ENCODE data around the gene TRIM13. TPM values are rescaled to one million over a fixed set of nuclear protein-coding genes. Genes with fewer than 3 reads are reported as not detected.

The TRIM13 gene
- total and polyA plus RNA-seq, 2 of the 8 experiments (the other 6 are each of a cell fraction or from before 2014, with no cell fraction given), result 21.2 to 31.5 TPM

DNA sequence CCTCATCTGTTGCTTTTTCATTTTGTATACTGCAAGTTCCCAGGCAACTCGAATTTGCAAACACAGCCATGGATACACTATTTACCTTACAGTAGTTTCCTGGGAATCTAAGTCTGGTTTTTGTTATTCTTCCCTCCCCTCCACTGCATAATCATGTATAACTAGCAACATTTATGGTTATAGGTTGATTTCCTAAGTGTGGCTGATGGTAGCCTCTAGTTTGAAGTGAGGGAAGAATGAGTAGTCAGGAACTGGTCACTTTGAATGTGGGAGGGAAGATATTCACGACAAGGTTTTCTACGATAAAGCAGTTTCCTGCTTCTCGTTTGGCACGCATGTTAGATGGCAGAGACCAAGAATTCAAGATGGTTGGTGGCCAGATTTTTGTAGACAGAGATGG, 18.4 kb downstream of the TRIM13 start, which contains the start of gene KCNRG:
Gene KCNRG (plus strand): TSS at position 187 of the 400 bp plus-strand sequence. CDS start 50 bp downstream, at position 237.
- no peak within 1 kb of the TSS for H3K14ac ChIP-seq (ENCODE audit: insufficient read length)
- POLR2A ChIA-PET (ENCODE audit: partially characterized antibody), result interaction anchor here (0.7 to 3.0 kb wide), 2 partner anchors 11 to 18 kb away, joined by 3 to 13 read pairs; partner anchors contain the start of gene TRIM13
- FAIRE-seq (peak; percentile 45), DNase-seq (ENCODE audit: low read depth in 1 of 2, low spot score in 2 of 2) (no peak)
- H3K4me1 ChIP-seq (replicated peaks in 1 of 4; ENCODE audit: control insufficient read depth in 3 of 4, insufficient read depth in 4 of 4, low read length in 3 of 4), result peaks cover 0 to 9% (median 6%) of the 10 kb centered on the region in 4 experiments; a peak in 5 of 7 replicates
- WGBS, 2 experiments (ENCODE audit: extremely low coverage in 1 of 2, insufficient coverage in 1 of 2, insufficient read length in 1 of 2, insufficient replicate concordance in 2 of 2, low coverage in 1 of 2, low lambda C conversion rate in 2 of 2, missing lambda C conversion rate in 1 of 2), result 70% methylated on average over 5 of the region's 5 CpGs; no CpG with 5 or more reads in 1 of the 2 experiments
- H4K91ac ChIP-seq (replicated peaks; ENCODE audit: insufficient read length, low read length), result no peak within 1 kb of the TSS
- peak within 1 kb of the TSS; percentile 48 for H3K27ac ChIP-seq (ENCODE audit: low read depth, low read length)
- H3K4me2 ChIP-seq (ENCODE audit: insufficient read depth in 1 of 2, low read depth in 2 of 2, low read length in 2 of 2), result peak within 1 kb of the TSS; percentile 21 to 48; a peak in 3 of 4 replicates
- H2BK120ac ChIP-seq (replicated peaks; ENCODE audit: low read depth, low read length), result no peak within 1 kb of the TSS
- H2BK15ac ChIP-seq (ENCODE audit: low read length), result no peak within 1 kb of the TSS
- no peak within 1 kb of the TSS for H4K5ac ChIP-seq (ENCODE audit: insufficient read length, low read depth, low read length)
- no peak within 1 kb of the TSS for H3K9ac ChIP-seq (replicated peaks in 1 of 4; ENCODE audit: extremely low read depth in 1 of 4, low read depth in 3 of 4, low read length in 3 of 4)
- peaks cover 0 to 27% (median 11%) of the 10 kb centered on the region in 4 experiments; a peak in 6 of 8 replicates for H3K36me3 ChIP-seq (ENCODE audit: control insufficient read depth in 2 of 4, insufficient read depth in 4 of 4, low read length in 3 of 4)
- no peak within 1 kb of the TSS for H2AFZ ChIP-seq (ENCODE audit: low read length)
- no peak within 1 kb of the TSS for H3K18ac ChIP-seq (ENCODE audit: extremely low read depth, low read length)
- H3K79me2 ChIP-seq (ENCODE audit: control insufficient read depth in 1 of 2, insufficient read depth in 2 of 2, low read length in 2 of 2), result peaks cover 0 to 23% of the 10 kb centered on the region in 2 experiments; a peak in 2 of 4 replicates
- H3K56ac ChIP-seq (replicated peaks; ENCODE audit: insufficient read length, low read depth, low read length), result no peak within 1 kb of the TSS
- H3K23me2 ChIP-seq (ENCODE audit: low read depth, low read length), result no peaks in the 10 kb centered on the region
- no peak within 1 kb of the TSS for H4K8ac ChIP-seq (ENCODE audit: extremely low read depth, insufficient read depth, low read length)
- no peaks in the 10 kb centered on the region for H3K27me3 ChIP-seq (replicated peaks in 1 of 4; ENCODE audit: control insufficient read depth in 3 of 4, extremely low read depth in 1 of 4, insufficient read depth in 3 of 4, low read length in 3 of 4)
- H3K4ac ChIP-seq (replicated peaks; ENCODE audit: insufficient read length, low read depth, low read length), result no peak within 1 kb of the TSS
- no peak within 1 kb of the TSS for H2AK5ac ChIP-seq (ENCODE audit: low read depth, low read length)
- no peak within 1 kb of the TSS for H2BK12ac ChIP-seq (ENCODE audit: low read depth, low read length)
- peak within 1 kb of the TSS in 1 of 4 experiments; percentile 20; a peak in 1 of 8 replicates for H3K4me3 ChIP-seq (ENCODE audit: extremely low read depth in 1 of 4, insufficient read depth in 2 of 4, low read depth in 3 of 4, low read length in 4 of 4)
- H2BK5ac ChIP-seq (ENCODE audit: low read depth, low read length), result 0 out of 2 replicates have a peak within 1 kb of the TSS, but pooled peaks have one; percentile 19
- H4K20me1 ChIP-seq (replicated peaks in 1 of 2; ENCODE audit: control insufficient read depth in 1 of 2, insufficient read depth in 2 of 2, low read length in 2 of 2), result peaks cover 3 to 10% of the 10 kb centered on the region in 2 experiments
- H3K9me3 ChIP-seq (ENCODE audit: insufficient read depth in 2 of 2, low read depth in 1 of 2, low read length in 1 of 2), result no peaks in the 10 kb centered on the region
- CTCF ChIA-PET (ENCODE audit: partially characterized antibody), result interaction anchor here (1.0 to 1.4 kb wide), 2 partner anchors 12 to 18 kb away, joined by 3 to 8 read pairs; partner anchors contain the start of gene TRIM13
- H3K79me1 ChIP-seq (ENCODE audit: low read depth, low read length), result peaks cover 2% of the 10 kb centered on the region; the same call in 1 of the 2 replicates
- H3K23ac ChIP-seq (ENCODE audit: insufficient read length), result no peak within 1 kb of the TSS
- H2BK20ac ChIP-seq (ENCODE audit: low read length), result no peak within 1 kb of the TSS
- TF ChIP-seq ASH2L (IDR thresholded peaks at IDR 0.05; ENCODE audit: low read length), result no peak
- TF ChIP-seq EZH2 (IDR thresholded peaks at IDR 0.05; ENCODE audit: low read depth, low read length, severe bottlenecking), result no peak
- TF ChIP-seq GTF2F1 (IDR thresholded peaks at IDR 0.05; ENCODE audit: borderline replicate concordance, low read depth, low read length), result no peak
- no peak for TF ChIP-seq GABPA (IDR thresholded peaks at IDR 0.05; ENCODE audit: borderline replicate concordance, insufficient read depth, low read length)
- no peak for TF ChIP-seq CREB1 (IDR thresholded peaks at IDR 0.05)
- no peak for TF ChIP-seq CEBPB (IDR thresholded peaks at IDR 0.05; ENCODE audit: low read depth, low read length)
- TF ChIP-seq CBX8 (IDR thresholded peaks at IDR 0.05; ENCODE audit: borderline replicate concordance, low read depth, low read length), result no peak
- no peak for TF ChIP-seq RBBP5 (IDR thresholded peaks at IDR 0.05; ENCODE audit: borderline replicate concordance, low read depth, low read length)
- no peak for TF ChIP-seq KDM4A (IDR thresholded peaks at IDR 0.05; ENCODE audit: low read depth, low read length, severe bottlenecking)
- no peak for TF ChIP-seq TBP (IDR thresholded peaks at IDR 0.05; ENCODE audit: low read depth, low read length)
- no peak for TF ChIP-seq SP4 (IDR thresholded peaks at IDR 0.05; ENCODE audit: low read length)
- TF ChIP-seq BACH1 (IDR thresholded peaks at IDR 0.05; ENCODE audit: low read length), result no peak
